ENCODE results near the gene PLEKHA7. TPM values are rescaled to one million over a fixed set of nuclear protein-coding genes. Genes with fewer than 3 reads are reported as not detected.

Gene PLEKHA7
- total and polyA plus RNA-seq, 2 of the 8 experiments (the other 6 are each of a cell fraction or from before 2014, with no cell fraction given) = 11.4 to 25.6 TPM

GRCh38 chr11:16899708-16900303, 114.4 kb downstream of the PLEKHA7 start:
- Histone ChIP-seq H3K9ac (replicated peaks in 1 of 4; ENCODE audit: extremely low read depth in 1 of 4, low read depth in 3 of 4, low read length in 3 of 4) (no peak overlapping the region), H3K18ac (ENCODE audit: extremely low read depth, low read length) (no peak overlapping the region), H3K23me2 (ENCODE audit: low read depth, low read length) (no peaks in the 10 kb centered on the region; the same call in 1 of the 2 replicates), H4K91ac (replicated peaks; ENCODE audit: insufficient read length, low read length) (no peak overlapping the region), H2AFZ (ENCODE audit: low read length) (no peak overlapping the region), H3K79me1 (ENCODE audit: low read depth, low read length) (no peaks in the 10 kb centered on the region; the same call in 1 of the 2 replicates), H2BK15ac (ENCODE audit: low read length) (no peak overlapping the region), H4K8ac (ENCODE audit: extremely low read depth, insufficient read depth, low read length) (no peak overlapping the region), H2BK5ac (ENCODE audit: low read depth, low read length) (no peak overlapping the region), H4K20me1 (replicated peaks in 1 of 2; ENCODE audit: control insufficient read depth in 1 of 2, insufficient read depth in 2 of 2, low read length in 2 of 2) (no peaks in the 10 kb centered on the region), H3K79me2 (ENCODE audit: control insufficient read depth in 1 of 2, insufficient read depth in 2 of 2, low read length in 2 of 2) (peaks cover 0 to 11% of the 10 kb centered on the region in 2 experiments; a peak in 2 of 4 replicates), H3K27ac (ENCODE audit: low read depth, low read length) (no peak overlapping the region), H3K4me3 (ENCODE audit: extremely low read depth in 1 of 4, insufficient read depth in 2 of 4, low read depth in 3 of 4, low read length in 4 of 4) (no peak overlapping the region), H3K14ac (ENCODE audit: insufficient read length) (no peak overlapping the region), H4K5ac (ENCODE audit: insufficient read length, low read depth, low read length) (no peak overlapping the region), H3K27me3 (replicated peaks in 1 of 4; ENCODE audit: control insufficient read depth in 3 of 4, extremely low read depth in 1 of 4, insufficient read depth in 3 of 4, low read length in 3 of 4) (no peaks in the 10 kb centered on the region; a peak in 1 of 7 replicates), H2BK12ac (ENCODE audit: low read depth, low read length) (no peak overlapping the region), H2BK120ac (replicated peaks; ENCODE audit: low read depth, low read length) (no peak overlapping the region), H3K9me3 (ENCODE audit: insufficient read depth in 2 of 2, low read depth in 1 of 2, low read length in 1 of 2) (no peaks in the 10 kb centered on the region), H3K4me1 (replicated peaks in 1 of 4; ENCODE audit: control insufficient read depth in 3 of 4, insufficient read depth in 4 of 4, low read length in 3 of 4) (peaks cover 3 to 30% (median 17%) of the 10 kb centered on the region in 4 experiments; a peak in 5 of 7 replicates), H3K4me2 (ENCODE audit: insufficient read depth in 1 of 2, low read depth in 2 of 2, low read length in 2 of 2) (no peak overlapping the region), H3K23ac (ENCODE audit: insufficient read length) (no peak overlapping the region), H3K36me3 (ENCODE audit: control insufficient read depth in 2 of 4, insufficient read depth in 4 of 4, low read length in 3 of 4) (no peaks in the 10 kb centered on the region), H3K56ac (replicated peaks; ENCODE audit: insufficient read length, low read depth, low read length) (no peak overlapping the region), H3K4ac (replicated peaks; ENCODE audit: insufficient read length, low read depth, low read length) (no peak overlapping the region), H2AK5ac (ENCODE audit: low read depth, low read length) (no peak overlapping the region), H2BK20ac (ENCODE audit: low read length) (no peak overlapping the region)
- CTCF ChIA-PET (ENCODE audit: partially characterized antibody) = interaction anchor here (0.9 to 1.6 kb wide), 5 partner anchors 19 to 137 kb away, joined by 3 to 4 read pairs (median 3); no protein-coding TSS in a partner anchor
- no peak for FAIRE-seq
- POLR2A ChIA-PET (ENCODE audit: partially characterized antibody) = interaction anchor here (1.1 kb wide), 1 partner anchor 38 kb away, joined by 4 read pairs; no protein-coding TSS in a partner anchor
- no peak for DNase-seq (ENCODE audit: low read depth in 1 of 2, low spot score in 2 of 2)
- TF ChIP-seq TEAD4 (IDR thresholded peaks at IDR 0.05; ENCODE audit: low read depth, low read length) = no peak
- TF ChIP-seq SIX5 (IDR thresholded peaks at IDR 0.05; ENCODE audit: low read depth, low read length) = no peak
- TF ChIP-seq TAF7 (optimal IDR thresholded peaks at IDR 0.05; ENCODE audit: borderline replicate concordance, low read depth, low read length) = no peak
- no peak for TF ChIP-seq ZNF274 (IDR thresholded peaks at IDR 0.05; ENCODE audit: borderline replicate concordance, extremely low read depth, low read length)
- no peak for TF ChIP-seq MAX (IDR thresholded peaks at IDR 0.05)
- no peak for TF ChIP-seq EP300 (IDR thresholded peaks at IDR 0.05; ENCODE audit: borderline replicate concordance in 1 of 2, low read depth in 2 of 2, low read length in 2 of 2)
- TF ChIP-seq EZH2 (IDR thresholded peaks at IDR 0.05; ENCODE audit: low read depth, low read length, severe bottlenecking) = no peak
- TF ChIP-seq KDM1A (IDR thresholded peaks at IDR 0.05; ENCODE audit: borderline replicate concordance, low read length) = no peak
- no peak for TF ChIP-seq ATF3 (IDR thresholded peaks at IDR 0.05; ENCODE audit: insufficient read depth, low read depth, low read length)
- no peak for TF ChIP-seq GABPA (IDR thresholded peaks at IDR 0.05; ENCODE audit: borderline replicate concordance, insufficient read depth, low read length)
- TF ChIP-seq BACH1 (IDR thresholded peaks at IDR 0.05; ENCODE audit: low read length) = no peak
- no peak for TF ChIP-seq POLR2AphosphoS5 (IDR thresholded peaks at IDR 0.05; ENCODE audit: low read depth, low read length)
- TF ChIP-seq JUN (IDR thresholded peaks at IDR 0.05; ENCODE audit: low read depth, low read length) = no peak
